22Rv1 (cell line): Measurements from ENCODE around the gene TEX35.
A peak's percentile ranks its signal among the peaks of the same experiment; 100 is the strongest.

ENCODE experiments used
- H3K27ac ChIP-seq: fragments of 450-650 bp; 2 replicates; pipeline ENCODE4 v1.5.1; 2017
- CTCF ChIP-seq: fragments of 450-650 bp; IDR thresholded peaks from 2 replicates; pipeline ENCODE4 v1.5.1; 2017; ENCODE audit warnings: mild to moderate bottlenecking
- ZFX ChIP-seq: fragments of 450-650 bp; IDR thresholded peaks from 2 replicates; pipeline ENCODE4 v1.6.1; 2017; ENCODE audit warnings: antibody characterized with exemption, borderline replicate concordance

The TEX35 gene

GRCh38 chr1:178540646-178541045 lies 27.7 kb downstream of the TEX35 start:
- no peak for TF ChIP-seq ZFX
- TF ChIP-seq CTCF = no peak
- no peak overlapping the region for H3K27ac ChIP-seq

DNA sequence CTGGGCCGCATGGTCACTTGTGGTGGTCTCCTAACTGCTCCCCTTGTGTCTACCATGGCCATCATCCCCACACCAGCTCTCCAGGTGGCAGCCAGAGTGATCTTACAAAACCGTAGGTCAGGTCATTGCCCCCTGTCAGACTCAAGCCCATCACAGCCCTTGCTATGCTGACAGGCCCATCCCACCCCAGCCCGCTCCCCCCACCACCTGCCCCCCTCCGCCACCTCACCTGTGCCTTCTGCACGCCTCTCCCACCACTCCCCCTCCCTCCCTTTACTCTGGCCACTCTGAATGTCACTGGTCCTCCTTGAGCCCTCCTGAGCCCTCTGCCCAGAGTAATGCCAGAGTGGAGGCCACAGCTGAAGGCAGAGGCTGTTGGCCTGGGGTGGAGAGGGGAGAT lies 28.5 kb downstream of the TEX35 start:
- H3K27ac ChIP-seq = peak overlapping the region; percentile 80
- TF ChIP-seq CTCF = no peak

DNA sequence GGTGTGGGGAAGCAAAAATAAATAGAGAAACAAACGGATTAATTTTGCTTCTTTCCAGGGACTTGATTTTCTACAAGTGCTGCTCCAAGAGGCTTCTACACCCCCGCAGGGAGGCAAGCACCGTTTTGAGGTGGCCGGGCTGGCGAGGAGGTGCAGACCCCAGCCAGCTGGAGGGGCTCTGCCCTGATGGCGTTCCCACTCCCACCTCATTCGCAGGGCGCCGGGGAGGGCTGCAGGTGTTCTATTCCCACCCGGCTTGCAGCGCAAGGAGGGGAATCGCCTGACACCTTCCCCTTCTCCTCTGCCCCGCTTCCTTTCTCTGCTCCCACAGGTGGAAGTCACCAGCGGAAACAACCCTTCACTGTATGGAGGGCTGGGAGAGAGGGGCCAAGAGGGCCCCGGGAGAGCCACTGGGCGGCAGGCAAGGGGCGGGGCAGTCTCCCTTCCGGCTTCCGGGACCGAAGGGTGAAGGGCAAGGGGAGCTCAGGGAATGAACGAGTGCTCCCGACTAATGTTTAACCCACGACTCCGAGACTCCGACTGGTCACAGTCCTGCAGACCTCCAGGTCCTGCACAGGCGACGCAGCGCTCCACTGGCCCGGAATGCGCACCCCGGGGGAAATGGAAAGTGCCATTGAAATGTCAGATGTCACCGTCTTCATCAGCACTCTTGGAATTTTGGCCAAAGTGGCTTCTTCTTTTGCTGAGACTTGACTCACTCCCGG lies 29.1 kb downstream of the TEX35 start:
- no peak for TF ChIP-seq CTCF
- TF ChIP-seq ZFX = no peak
- H3K27ac ChIP-seq = peak overlapping the region; percentile 80

GRCh38 chr1:178542554-178543289 lies 29.8 kb downstream of the TEX35 start:
- peak; percentile 100 for TF ChIP-seq CTCF
- TF ChIP-seq ZFX = no peak
- peak overlapping the region; percentile 80 for H3K27ac ChIP-seq

GRCh38 chr1:178543290-178543607 lies 30.3 kb downstream of the TEX35 start:
- TF ChIP-seq ZFX (no peak), CTCF (no peak)
- peak overlapping the region; percentile 80 for H3K27ac ChIP-seq

DNA sequence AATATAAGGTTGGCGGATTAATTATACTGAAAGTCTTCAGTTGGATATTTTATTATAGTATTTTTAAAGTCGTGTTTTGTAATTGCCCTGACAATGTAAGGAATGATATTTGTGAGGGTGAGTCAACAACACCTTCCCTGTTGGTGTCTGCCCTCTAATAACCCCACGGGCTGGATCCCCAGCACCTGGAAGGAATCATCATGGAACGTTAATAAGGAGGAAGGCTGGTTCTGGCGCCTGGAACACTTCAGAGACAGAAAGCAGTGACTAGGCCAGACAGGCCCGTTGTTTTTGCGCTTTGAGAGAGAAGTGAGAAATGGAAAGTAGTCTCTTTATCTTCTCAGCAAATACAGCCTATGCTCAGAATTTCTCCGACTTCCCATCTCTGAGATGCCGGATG lies 31.6 kb downstream of the TEX35 start:
- no peak overlapping the region for H3K27ac ChIP-seq
- TF ChIP-seq CTCF = no peak

DNA sequence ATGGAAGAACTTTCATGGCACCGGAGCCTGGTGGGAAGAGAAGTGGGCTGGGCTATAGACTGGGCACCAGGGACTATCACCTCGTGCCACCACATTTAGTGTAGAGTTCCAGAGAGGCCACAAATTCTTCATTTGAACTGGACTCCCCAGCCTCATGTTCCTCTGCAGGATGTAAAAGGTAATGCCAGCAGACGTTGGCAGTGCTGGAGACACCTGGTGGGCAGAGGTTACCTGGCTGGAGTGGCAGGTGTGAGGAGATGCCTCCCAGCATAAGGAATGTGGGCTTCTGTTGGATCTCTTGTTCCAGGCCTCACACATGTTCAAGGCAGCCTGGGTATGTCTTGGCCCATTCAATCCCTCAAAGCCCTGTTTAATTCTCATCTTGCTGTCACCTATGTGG lies 35.2 kb downstream of the TEX35 start:
- peak; percentile 31 for TF ChIP-seq CTCF
- no peak for TF ChIP-seq ZFX
- H3K27ac ChIP-seq = no peak overlapping the region
